Smooth muscle cell (in vitro differentiated cells): ENCODE results near the gene DRAXIN. TPM values are rescaled to one million over a fixed set of nuclear protein-coding genes. Genes with fewer than 3 reads are reported as not detected.
A peak's percentile ranks its signal among the peaks of the same experiment; 100 is the strongest.

Experiments used
- DNase-seq: peaks from one replicate; lab custom pipeline; 2025; ENCODE audit not compliant: unreplicated experiment; lab: John Stamatoyannopoulos, UW
- H2AFZ ChIP-seq: fragments of 200-600 bp; sonication (generic); 2 replicates; pipeline ENCODE4 v1.6.0; 2016; ENCODE audit warnings: antibody characterized with exemption, low read depth, mild to moderate bottlenecking
- H3F3A ChIP-seq: fragments of 200-600 bp; sonication (generic); 2 replicates; pipeline ENCODE4 v1.6.0; 2017; ENCODE audit warnings: antibody characterized with exemption, low read depth
- H3K27ac ChIP-seq: fragments of 200-600 bp; sonication (generic); 2 replicates; pipeline ENCODE4 v1.5.1; 2016; ENCODE audit warnings: low read depth, mild to moderate bottlenecking
- H3K27me3 ChIP-seq: fragments of 200-600 bp; sonication (generic); 2 replicates; pipeline ENCODE4 v1.6.1; 2016; ENCODE audit warnings: low read depth, mild to moderate bottlenecking
- H3K36me3 ChIP-seq: fragments of 200-600 bp; sonication (generic); 2 replicates; pipeline ENCODE4 v1.5.1; 2016; ENCODE audit warnings: low read depth
- H3K4me1 ChIP-seq: fragments of 200-600 bp; sonication (generic); 2 replicates; pipeline ENCODE4 v1.5.1; 2016; ENCODE audit warnings: low read depth
- H3K4me2 ChIP-seq: fragments of 200-600 bp; sonication (generic); 2 replicates; pipeline ENCODE4 v1.6.0; 2016; ENCODE audit warnings: mild to moderate bottlenecking
- H3K4me3 ChIP-seq: fragments of 200-600 bp; sonication (generic); 2 replicates; pipeline ENCODE4 v1.5.1; 2016; ENCODE audit warnings: mild to moderate bottlenecking
- H3K79me2 ChIP-seq: fragments of 200-600 bp; sonication (generic); 2 replicates; pipeline ENCODE4 v1.6.0; 2016; ENCODE audit warnings: low read depth, mild to moderate bottlenecking
- H3K9ac ChIP-seq: fragments of 200-600 bp; sonication (generic); 2 replicates; pipeline ENCODE4 v1.6.0; 2016; ENCODE audit warnings: low read depth
- H3K9me3 ChIP-seq: fragments of 200-600 bp; sonication (generic); replicated peaks from 2 replicates; pipeline ENCODE4 v1.5.1; 2016; ENCODE audit warnings: low read depth
- H4K20me1 ChIP-seq: fragments of 200-600 bp; sonication (generic); 2 replicates; pipeline ENCODE4 v1.6.0; 2016; ENCODE audit warnings: low read depth
- CTCF ChIP-seq: fragments of 200-600 bp; sonication (generic); IDR thresholded peaks from 2 replicates; pipeline ENCODE4 v1.5.1; 2017; ENCODE audit warnings: borderline replicate concordance, mild to moderate bottlenecking, antibody characterized with exemption; ENCODE audit not compliant: insufficient read depth, poor library complexity, severe bottlenecking
- WGBS: methylation state at CpG from one replicate; pipeline ENCODE4 v1.1.7; 2016; ENCODE audit warnings: low lambda C conversion rate; 5-methylcytosine and 5-hydroxymethylcytosine counted together
- polyA plus RNA-seq: library from polyadenylated mRNA; unstranded; fragments of >200 nt; fragmentation: Nextera tagmentation; extraction: Ambion mirVana; gene quantifications from 2 replicates; pipeline ENCODE4 v1.2.1, GENCODE V29; 2016
- total RNA-seq: library from RNA; depleted of rRNA; stranded (reverse); fragments of >200 nt; gene quantifications from 2 replicates; pipeline ENCODE4 v1.2.3, GENCODE V29; 2014

The DRAXIN gene
- total and polyA plus RNA-seq, 2 experiments from 2014 or later, result 0.09 to 0.15 TPM

GRCh38 chr1:11735854-11736745, 44.6 kb downstream of the DRAXIN start, which contains the start of gene AGTRAP:
Gene AGTRAP (plus strand): TSS chr1:11736136. CDS start chr1:11736209, 73 bp downstream.
- WGBS, result 2% methylated on average over 51 of the region's 59 CpGs
- H3K27me3 ChIP-seq, result no peaks in the 10 kb centered on the region

GRCh38 chr1:11736746-11737639, 45.5 kb downstream of the DRAXIN start:
- no peaks in the 10 kb centered on the region for H3K9me3 ChIP-seq
- H3K27me3 ChIP-seq, result no peaks in the 10 kb centered on the region
- H3K36me3 ChIP-seq, result no peaks in the 10 kb centered on the region
- WGBS, result 20% methylated on average over 15 of the region's 15 CpGs
- no peak for DNase-seq
- no peaks in the 10 kb centered on the region for H3K79me2 ChIP-seq
- H3F3A ChIP-seq, result peaks cover 4% of the 10 kb centered on the region
- peaks cover 13% of the 10 kb centered on the region for H4K20me1 ChIP-seq
- peak overlapping the region; percentile 98 for H3K4me2 ChIP-seq
- peak overlapping the region; percentile 93 for H2AFZ ChIP-seq
- H3K27ac ChIP-seq, result peak overlapping the region; percentile 67
- peaks cover 14% of the 10 kb centered on the region for H3K4me1 ChIP-seq
- H3K4me3 ChIP-seq, result peak overlapping the region; percentile 88
- TF ChIP-seq CTCF, result no peak
- peak overlapping the region; percentile 76 for H3K9ac ChIP-seq

More at GRCh38 chr1:11735854-11736745, 44.6 kb downstream of the DRAXIN start, which contains the start of gene AGTRAP:
- peak within 1 kb of the TSS; percentile 93 for H2AFZ ChIP-seq
- H3K9me3 ChIP-seq, result no peaks in the 10 kb centered on the region
- peak within 1 kb of the TSS; percentile 98 for H3K4me2 ChIP-seq
- H4K20me1 ChIP-seq, result peaks cover 4% of the 10 kb centered on the region
- H3K36me3 ChIP-seq, result no peaks in the 10 kb centered on the region
- peaks cover 16% of the 10 kb centered on the region for H3K4me1 ChIP-seq
- TF ChIP-seq CTCF, result no peak
- peak; percentile 83 for DNase-seq
- peaks cover 4% of the 10 kb centered on the region for H3F3A ChIP-seq
- H3K27ac ChIP-seq, result peak within 1 kb of the TSS; percentile 67
- H3K9ac ChIP-seq, result peak within 1 kb of the TSS; percentile 76
- H3K4me3 ChIP-seq, result peak within 1 kb of the TSS; percentile 88
- H3K79me2 ChIP-seq, result no peaks in the 10 kb centered on the region

DNA sequence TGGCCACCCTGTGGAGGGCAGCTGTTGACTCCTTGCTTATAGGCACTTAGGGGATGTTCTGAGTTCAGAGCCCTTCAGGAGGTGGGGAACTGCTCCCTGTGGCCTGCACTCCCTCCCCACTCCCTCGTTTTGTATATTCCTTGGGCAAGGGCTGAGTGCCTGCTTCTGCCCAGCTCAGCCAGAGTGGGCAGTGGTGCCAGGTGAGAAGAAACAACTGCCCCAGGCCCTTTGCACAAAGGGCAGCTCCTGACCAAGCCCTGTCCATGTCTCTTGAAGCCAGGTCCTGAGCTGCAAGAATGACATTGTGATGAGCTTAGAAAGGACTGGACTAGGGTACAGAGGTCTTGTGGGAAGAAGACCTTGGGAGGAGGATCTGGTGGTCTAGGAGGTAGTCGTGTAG, 46.6 kb downstream of the DRAXIN start:
- Histone ChIP-seq H3K36me3 (no peaks in the 10 kb centered on the region), H3K4me2 (no peak overlapping the region), H3K79me2 (no peaks in the 10 kb centered on the region), H2AFZ (no peak overlapping the region), H3K27ac (no peak overlapping the region), H3K9me3 (no peaks in the 10 kb centered on the region), H3F3A (peaks cover 4% of the 10 kb centered on the region), H3K4me3 (no peak overlapping the region), H3K9ac (no peak overlapping the region), H3K4me1 (peaks cover 9% of the 10 kb centered on the region), H3K27me3 (no peaks in the 10 kb centered on the region), H4K20me1 (peaks cover 24% of the 10 kb centered on the region)
- 74% methylated on average over 2 of the region's 2 CpGs for WGBS
- no peak for DNase-seq
- TF ChIP-seq CTCF, result no peak
